Measurements from ENCODE around the gene TCF12.

DNA sequence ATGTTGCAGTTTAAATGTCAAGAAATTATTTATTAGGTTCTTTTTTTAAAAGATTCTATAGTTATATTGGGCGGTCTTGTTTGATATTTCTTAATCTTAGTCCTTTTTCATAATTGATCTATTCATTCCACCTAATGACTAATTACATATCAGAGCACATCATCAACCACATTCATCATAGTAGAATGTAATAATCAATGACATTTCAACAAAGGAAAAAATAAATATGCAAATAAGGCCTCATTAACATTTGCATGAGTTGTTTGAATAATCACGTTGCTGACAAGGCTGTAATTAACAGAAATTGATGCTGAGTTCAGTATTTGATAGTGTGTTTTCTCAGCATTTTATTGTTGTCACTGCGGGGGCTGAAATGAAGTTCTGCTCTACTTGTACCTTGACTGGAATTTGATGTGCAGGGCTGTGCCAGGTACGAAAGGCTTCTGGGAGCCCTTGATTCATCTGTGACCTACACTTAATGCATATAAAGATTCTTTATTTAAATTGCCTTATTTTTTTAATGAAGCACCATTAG lies 215.7 kb downstream of the TCF12 start:
- TF ChIP-seq, protein P1, sequence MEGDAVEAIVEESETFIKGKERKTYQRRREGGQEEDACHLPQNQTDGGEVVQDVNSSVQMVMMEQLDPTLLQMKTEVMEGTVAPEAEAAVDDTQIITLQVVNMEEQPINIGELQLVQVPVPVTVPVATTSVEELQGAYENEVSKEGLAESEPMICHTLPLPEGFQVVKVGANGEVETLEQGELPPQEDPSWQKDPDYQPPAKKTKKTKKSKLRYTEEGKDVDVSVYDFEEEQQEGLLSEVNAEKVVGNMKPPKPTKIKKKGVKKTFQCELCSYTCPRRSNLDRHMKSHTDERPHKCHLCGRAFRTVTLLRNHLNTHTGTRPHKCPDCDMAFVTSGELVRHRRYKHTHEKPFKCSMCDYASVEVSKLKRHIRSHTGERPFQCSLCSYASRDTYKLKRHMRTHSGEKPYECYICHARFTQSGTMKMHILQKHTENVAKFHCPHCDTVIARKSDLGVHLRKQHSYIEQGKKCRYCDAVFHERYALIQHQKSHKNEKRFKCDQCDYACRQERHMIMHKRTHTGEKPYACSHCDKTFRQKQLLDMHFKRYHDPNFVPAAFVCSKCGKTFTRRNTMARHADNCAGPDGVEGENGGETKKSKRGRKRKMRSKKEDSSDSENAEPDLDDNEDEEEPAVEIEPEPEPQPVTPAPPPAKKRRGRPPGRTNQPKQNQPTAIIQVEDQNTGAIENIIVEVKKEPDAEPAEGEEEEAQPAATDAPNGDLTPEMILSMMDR (IDR thresholded peaks at IDR 0.05): no peak
- TF ChIP-seq, protein P2, sequence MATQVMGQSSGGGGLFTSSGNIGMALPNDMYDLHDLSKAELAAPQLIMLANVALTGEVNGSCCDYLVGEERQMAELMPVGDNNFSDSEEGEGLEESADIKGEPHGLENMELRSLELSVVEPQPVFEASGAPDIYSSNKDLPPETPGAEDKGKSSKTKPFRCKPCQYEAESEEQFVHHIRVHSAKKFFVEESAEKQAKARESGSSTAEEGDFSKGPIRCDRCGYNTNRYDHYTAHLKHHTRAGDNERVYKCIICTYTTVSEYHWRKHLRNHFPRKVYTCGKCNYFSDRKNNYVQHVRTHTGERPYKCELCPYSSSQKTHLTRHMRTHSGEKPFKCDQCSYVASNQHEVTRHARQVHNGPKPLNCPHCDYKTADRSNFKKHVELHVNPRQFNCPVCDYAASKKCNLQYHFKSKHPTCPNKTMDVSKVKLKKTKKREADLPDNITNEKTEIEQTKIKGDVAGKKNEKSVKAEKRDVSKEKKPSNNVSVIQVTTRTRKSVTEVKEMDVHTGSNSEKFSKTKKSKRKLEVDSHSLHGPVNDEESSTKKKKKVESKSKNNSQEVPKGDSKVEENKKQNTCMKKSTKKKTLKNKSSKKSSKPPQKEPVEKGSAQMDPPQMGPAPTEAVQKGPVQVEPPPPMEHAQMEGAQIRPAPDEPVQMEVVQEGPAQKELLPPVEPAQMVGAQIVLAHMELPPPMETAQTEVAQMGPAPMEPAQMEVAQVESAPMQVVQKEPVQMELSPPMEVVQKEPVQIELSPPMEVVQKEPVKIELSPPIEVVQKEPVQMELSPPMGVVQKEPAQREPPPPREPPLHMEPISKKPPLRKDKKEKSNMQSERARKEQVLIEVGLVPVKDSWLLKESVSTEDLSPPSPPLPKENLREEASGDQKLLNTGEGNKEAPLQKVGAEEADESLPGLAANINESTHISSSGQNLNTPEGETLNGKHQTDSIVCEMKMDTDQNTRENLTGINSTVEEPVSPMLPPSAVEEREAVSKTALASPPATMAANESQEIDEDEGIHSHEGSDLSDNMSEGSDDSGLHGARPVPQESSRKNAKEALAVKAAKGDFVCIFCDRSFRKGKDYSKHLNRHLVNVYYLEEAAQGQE (IDR thresholded peaks at IDR 0.05; ENCODE audit: insufficient read depth in 1 of 2, low read depth in 2 of 2, low read length in 1 of 2): no peak
- TF ChIP-seq POLR2AphosphoS5 (IDR thresholded peaks at IDR 0.05; ENCODE audit: low read depth, low read length): no peak
- TF ChIP-seq TCF7L2 (IDR thresholded peaks at IDR 0.05; ENCODE audit: low read depth, low read length): no peak
